ENCODE measurements around the gene SYNE1.

- TF ChIP-seq, protein P1, sequence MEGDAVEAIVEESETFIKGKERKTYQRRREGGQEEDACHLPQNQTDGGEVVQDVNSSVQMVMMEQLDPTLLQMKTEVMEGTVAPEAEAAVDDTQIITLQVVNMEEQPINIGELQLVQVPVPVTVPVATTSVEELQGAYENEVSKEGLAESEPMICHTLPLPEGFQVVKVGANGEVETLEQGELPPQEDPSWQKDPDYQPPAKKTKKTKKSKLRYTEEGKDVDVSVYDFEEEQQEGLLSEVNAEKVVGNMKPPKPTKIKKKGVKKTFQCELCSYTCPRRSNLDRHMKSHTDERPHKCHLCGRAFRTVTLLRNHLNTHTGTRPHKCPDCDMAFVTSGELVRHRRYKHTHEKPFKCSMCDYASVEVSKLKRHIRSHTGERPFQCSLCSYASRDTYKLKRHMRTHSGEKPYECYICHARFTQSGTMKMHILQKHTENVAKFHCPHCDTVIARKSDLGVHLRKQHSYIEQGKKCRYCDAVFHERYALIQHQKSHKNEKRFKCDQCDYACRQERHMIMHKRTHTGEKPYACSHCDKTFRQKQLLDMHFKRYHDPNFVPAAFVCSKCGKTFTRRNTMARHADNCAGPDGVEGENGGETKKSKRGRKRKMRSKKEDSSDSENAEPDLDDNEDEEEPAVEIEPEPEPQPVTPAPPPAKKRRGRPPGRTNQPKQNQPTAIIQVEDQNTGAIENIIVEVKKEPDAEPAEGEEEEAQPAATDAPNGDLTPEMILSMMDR (IDR thresholded peaks at IDR 0.05): no peak
- no peak for TF ChIP-seq POLR2A (IDR thresholded peaks at IDR 0.05)
Observed at GRCh38 chr6:152271776-152272464, 365.2 kb downstream of the SYNE1 start.
